Breast epithelium (tissue), 3 donors: ENCODE results near the gene RHEB.

ENCODE experiments used
- CTCF ChIP-seq, 3 donors: fragments of 450-650 bp; IDR thresholded peaks; one replicate each; pipeline ENCODE4 v1.5.1; 2016 to 2017; ENCODE audit warnings: antibody characterized with exemption in 3 of 3, mild to moderate bottlenecking in 3 of 3, moderate library complexity in 3 of 3
- POLR2A ChIP-seq: fragments of 450-650 bp; IDR thresholded peaks from one replicate; pipeline ENCODE4 v1.6.1; 2016; ENCODE audit warnings: antibody characterized with exemption, mild to moderate bottlenecking, moderate library complexity
- POLR2AphosphoS5 ChIP-seq, 3 donors: sonication (generic); formaldehyde crosslinking; IDR thresholded peaks; one replicate each; pipeline ENCODE4 v1.6.1; 2017; ENCODE audit warnings: antibody characterized with exemption in 3 of 3

GRCh38 chr7:151455690-151456089 is 64.0 kb downstream of the RHEB start:
- no peak for TF ChIP-seq POLR2A
- TF ChIP-seq CTCF (IDR thresholded peaks at IDR 0.05) = no peak
- TF ChIP-seq POLR2AphosphoS5 (IDR thresholded peaks at IDR 0.05) = no peak
